ENCODE measurements around the gene CLPX.

The CLPX gene

DNA sequence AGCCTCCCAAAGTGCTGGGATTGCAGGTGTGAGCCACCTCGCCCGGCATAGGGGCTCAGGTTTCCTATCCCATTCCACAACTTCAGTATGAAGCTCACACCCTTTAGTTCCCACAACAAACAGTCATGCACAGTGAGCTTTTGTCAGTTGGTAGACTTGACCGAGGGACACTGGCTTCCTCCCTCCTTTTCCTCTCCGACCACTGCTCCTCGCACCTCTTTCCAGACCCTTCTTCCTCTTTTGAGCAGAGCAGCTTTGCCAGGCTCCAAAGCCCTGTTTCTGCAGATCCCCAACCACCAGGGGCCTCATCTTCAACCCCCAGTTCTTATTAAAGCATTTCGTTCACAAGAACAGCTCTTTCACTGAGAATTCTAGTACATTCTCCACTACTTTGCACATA, 38.9 kb upstream of the CLPX start:
- Histone ChIP-seq H3K4me3 (ENCODE audit: low read depth, low read length) (no peak overlapping the region), H3K9me3 (ENCODE audit: severe bottlenecking) (no peaks in the 10 kb centered on the region), H3K27ac (no peak overlapping the region), H3K36me3 (no peaks in the 10 kb centered on the region), H3K27me3 (ENCODE audit: insufficient read depth, low read depth, severe bottlenecking) (no peaks in the 10 kb centered on the region)
- no peak for DNase-seq
- TF ChIP-seq, protein P1, sequence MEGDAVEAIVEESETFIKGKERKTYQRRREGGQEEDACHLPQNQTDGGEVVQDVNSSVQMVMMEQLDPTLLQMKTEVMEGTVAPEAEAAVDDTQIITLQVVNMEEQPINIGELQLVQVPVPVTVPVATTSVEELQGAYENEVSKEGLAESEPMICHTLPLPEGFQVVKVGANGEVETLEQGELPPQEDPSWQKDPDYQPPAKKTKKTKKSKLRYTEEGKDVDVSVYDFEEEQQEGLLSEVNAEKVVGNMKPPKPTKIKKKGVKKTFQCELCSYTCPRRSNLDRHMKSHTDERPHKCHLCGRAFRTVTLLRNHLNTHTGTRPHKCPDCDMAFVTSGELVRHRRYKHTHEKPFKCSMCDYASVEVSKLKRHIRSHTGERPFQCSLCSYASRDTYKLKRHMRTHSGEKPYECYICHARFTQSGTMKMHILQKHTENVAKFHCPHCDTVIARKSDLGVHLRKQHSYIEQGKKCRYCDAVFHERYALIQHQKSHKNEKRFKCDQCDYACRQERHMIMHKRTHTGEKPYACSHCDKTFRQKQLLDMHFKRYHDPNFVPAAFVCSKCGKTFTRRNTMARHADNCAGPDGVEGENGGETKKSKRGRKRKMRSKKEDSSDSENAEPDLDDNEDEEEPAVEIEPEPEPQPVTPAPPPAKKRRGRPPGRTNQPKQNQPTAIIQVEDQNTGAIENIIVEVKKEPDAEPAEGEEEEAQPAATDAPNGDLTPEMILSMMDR (IDR thresholded peaks at IDR 0.05; ENCODE audit: low read depth, low read length): no peak

DNA sequence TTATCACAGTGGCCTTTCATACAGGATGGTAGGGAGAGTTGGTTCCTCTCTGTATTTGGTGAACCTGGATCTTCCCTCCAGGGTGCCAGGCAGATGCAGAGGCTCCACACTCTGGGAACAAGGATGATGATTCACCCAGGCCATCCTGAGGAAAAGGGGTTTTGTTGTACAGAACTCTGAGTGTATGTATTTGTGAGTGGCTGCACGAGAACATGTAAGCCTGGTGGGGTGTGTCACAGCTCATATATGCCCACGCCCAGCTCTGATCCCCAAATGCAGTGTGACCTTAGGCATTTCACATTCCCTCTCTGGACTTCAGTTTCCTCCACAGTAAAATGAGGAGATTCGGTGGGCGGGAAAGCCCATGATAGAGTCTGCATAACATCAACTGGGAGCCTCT, 37.7 kb upstream of the CLPX start:
- Histone ChIP-seq H3K9me3 (ENCODE audit: severe bottlenecking) (no peaks in the 10 kb centered on the region), H3K36me3 (no peaks in the 10 kb centered on the region), H3K4me3 (ENCODE audit: low read depth, low read length) (no peak overlapping the region), H3K27ac (no peak overlapping the region), H3K27me3 (ENCODE audit: insufficient read depth, low read depth, severe bottlenecking) (no peaks in the 10 kb centered on the region)
- no peak for DNase-seq
- TF ChIP-seq, protein P1 (IDR thresholded peaks at IDR 0.05; ENCODE audit: low read depth, low read length): no peak

DNA sequence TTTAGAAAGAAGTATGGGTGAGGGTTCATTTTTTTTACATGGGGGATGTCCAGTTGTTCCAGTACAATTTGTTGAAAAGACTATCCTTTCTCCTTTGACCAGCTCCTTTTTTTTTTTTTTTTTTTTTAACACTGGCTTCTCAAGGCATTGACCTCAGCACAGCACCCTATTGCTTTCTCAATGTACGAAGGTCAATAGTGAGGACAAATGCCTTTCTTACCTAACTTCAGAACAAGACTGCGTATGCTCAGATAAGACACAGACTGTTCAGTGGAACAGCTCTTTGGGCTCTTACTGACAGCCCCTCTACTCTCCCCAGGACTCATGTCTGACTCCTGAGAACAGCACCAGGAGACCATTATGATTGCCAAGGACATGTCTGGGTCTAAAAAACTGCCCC, 36.6 kb upstream of the CLPX start:
- Histone ChIP-seq H3K27ac (no peak overlapping the region), H3K9me3 (ENCODE audit: severe bottlenecking) (no peaks in the 10 kb centered on the region), H3K4me3 (ENCODE audit: low read depth, low read length) (no peak overlapping the region), H3K27me3 (ENCODE audit: insufficient read depth, low read depth, severe bottlenecking) (no peaks in the 10 kb centered on the region), H3K36me3 (no peaks in the 10 kb centered on the region)
- TF ChIP-seq, protein P1 (IDR thresholded peaks at IDR 0.05; ENCODE audit: low read depth, low read length): no peak
- DNase-seq: no peak

DNA sequence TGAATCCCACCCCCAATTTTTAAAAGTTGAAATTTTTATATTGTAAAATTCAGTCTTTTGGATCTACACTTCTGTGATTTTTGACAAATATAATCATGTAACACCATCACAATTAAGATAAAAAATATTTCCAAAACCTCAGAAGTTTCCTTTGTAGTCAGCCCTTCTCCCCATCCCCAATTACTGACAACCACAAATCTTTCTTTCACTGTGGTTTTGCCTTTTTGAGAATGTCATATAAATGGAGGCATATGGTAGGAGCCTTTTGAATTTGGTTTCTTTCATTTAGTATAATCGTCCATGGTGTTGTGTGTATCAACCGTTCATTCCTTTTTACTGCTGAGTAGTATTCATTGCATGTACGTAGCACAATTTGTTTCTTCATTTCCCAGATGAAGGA, 34.0 kb upstream of the CLPX start:
- TF ChIP-seq, protein P1 (IDR thresholded peaks at IDR 0.05; ENCODE audit: low read depth, low read length): no peak
- H3K27ac ChIP-seq: no peak overlapping the region
- no peak overlapping the region for H3K4me3 ChIP-seq (ENCODE audit: low read depth, low read length)
- H3K27me3 ChIP-seq (ENCODE audit: insufficient read depth, low read depth, severe bottlenecking): no peaks in the 10 kb centered on the region
- no peak for DNase-seq
- H3K9me3 ChIP-seq (ENCODE audit: severe bottlenecking): no peaks in the 10 kb centered on the region
- H3K36me3 ChIP-seq: no peaks in the 10 kb centered on the region

DNA sequence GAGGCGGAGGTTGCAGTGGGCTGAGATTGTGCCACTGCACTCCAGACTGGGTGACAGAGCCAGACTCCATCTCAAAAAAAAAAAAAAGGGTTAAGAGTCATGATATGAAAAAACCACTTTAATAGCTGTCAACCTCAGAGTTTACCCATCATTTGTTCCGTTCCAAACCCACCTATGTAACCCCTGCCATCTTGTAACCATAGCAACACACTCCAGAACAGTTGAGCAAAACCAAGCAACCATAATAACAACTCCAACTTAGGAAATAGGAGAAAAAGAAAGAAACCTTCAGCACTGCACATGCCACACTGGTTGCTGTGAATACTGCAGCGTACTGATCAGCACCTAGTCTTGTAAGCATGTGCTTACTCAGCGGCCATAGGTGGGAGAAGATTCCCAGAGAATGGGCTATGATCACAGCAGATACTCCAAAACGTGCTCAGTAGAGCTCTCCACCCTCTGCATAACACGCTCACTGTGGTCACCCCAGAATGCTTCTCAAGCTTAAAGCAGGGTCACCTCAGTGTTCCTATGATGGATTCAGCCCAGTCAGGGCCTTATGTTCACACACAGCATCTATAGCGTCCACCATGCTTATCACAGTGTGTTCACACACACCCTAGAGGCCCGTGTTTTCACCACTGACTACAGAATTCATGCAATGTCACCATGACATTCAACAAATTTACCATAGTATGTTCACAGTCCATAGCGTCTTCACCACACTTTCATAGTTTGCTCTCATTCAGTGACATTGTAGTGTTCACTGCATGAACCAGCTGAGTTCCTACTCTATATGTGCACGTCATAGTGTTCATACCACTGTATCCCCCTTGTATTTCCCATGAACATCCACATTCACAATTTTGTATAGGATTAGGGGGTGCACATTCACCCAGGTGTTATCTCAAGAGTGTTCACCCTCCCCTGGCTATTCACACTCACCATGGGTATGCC, 32.7 kb upstream of the CLPX start:
- TF ChIP-seq, protein P1 (IDR thresholded peaks at IDR 0.05; ENCODE audit: low read depth, low read length): no peak
- Histone ChIP-seq H3K9me3 (ENCODE audit: severe bottlenecking) (no peaks in the 10 kb centered on the region), H3K27ac (no peak overlapping the region), H3K27me3 (ENCODE audit: insufficient read depth, low read depth, severe bottlenecking) (no peaks in the 10 kb centered on the region), H3K36me3 (no peaks in the 10 kb centered on the region), H3K4me3 (ENCODE audit: low read depth, low read length) (no peak overlapping the region)
- DNase-seq: no peak

Measured in WERI-Rb-1 (cell line).